Gastrocnemius medialis (tissue), 4 donors: ENCODE measurements around the gene CKAP5. TPM values are rescaled to one million over a fixed set of nuclear protein-coding genes. Genes with fewer than 3 reads are reported as not detected.
"Not testable (repeated sequence)": the region's sequence is repeated elsewhere in the genome, so short reads cannot be mapped to it uniquely, and the experiment has no call there.

Experiments
- ATAC-seq, 2 donors: fragments of 150-250 bp; one replicate each; pipeline ENCODE4 v1.9.1; 2016
- DNase-seq, 2 donors: peaks; one replicate each; pipeline ENCODE4 v3.0.0-alpha.2; 2019
- H3K27ac ChIP-seq, 4 donors: fragments of 200-600 bp; sonication (generic); 1 replicate in 1 of 4; 2 replicates in 3 of 4; pipeline ENCODE4 v1.5.1; 2016 to 2018; ENCODE audit warnings: mild to moderate bottlenecking in 2 of 4, moderate library complexity in 1 of 4
- H3K27me3 ChIP-seq, 3 donors: fragments of 200-600 bp; sonication (generic) in 2 of 3; 1 replicate in 1 of 3; 2 replicates in 2 of 3; pipeline versions ENCODE4 v1.5.1 to v1.6.0; 2016 to 2019; ENCODE audit warnings: mild to moderate bottlenecking in 1 of 3, moderate library complexity in 1 of 3
- H3K36me3 ChIP-seq, 2 donors: fragments of 200-600 bp; sonication (generic) in 1 of 2; one replicate each; pipeline ENCODE4 v1.5.1; 2017 to 2018
- H3K4me1 ChIP-seq, 2 donors: fragments of 200-600 bp; sonication (generic) in 1 of 2; one replicate each; pipeline ENCODE4 v1.5.1; 2016 to 2017; ENCODE audit warnings: mild to moderate bottlenecking in 2 of 2
- H3K4me3 ChIP-seq, 4 donors: fragments of 200-600 bp; sonication (generic) in 3 of 4; 1 replicate in 1 of 4; 2 replicates in 3 of 4; pipeline ENCODE4 v1.5.1; 2016 to 2019; ENCODE audit warnings: mild to moderate bottlenecking in 2 of 4
- H3K9me3 ChIP-seq, 3 donors: fragments of 200-600 bp; sonication (generic) in 2 of 3; 1 replicate in 1 of 3; 2 replicates in 2 of 3; pipeline ENCODE4 v1.5.1; 2016 to 2019
- POLR2A ChIP-seq, 2 donors: fragments of 450-650 bp; IDR thresholded peaks; one replicate each; pipeline ENCODE4 v1.6.1; 2017; ENCODE audit warnings: antibody characterized with exemption in 2 of 2, mild to moderate bottlenecking in 2 of 2, moderate library complexity in 2 of 2
- in situ Hi-C, 4 donors: fragments of 200-750 bp; cut with MboI; loops; one replicate each; pipeline versions ENCODE4 v1.15.0 to v1.8.0; 2017; ENCODE audit warnings: low sequenced_read_pairs in 4 of 4
- intact Hi-C: fragments of 100-400 bp; cut with DNase I; formaldehyde crosslinking; loops from one replicate; pipeline ENCODE4 v1.15.1; 2023; ENCODE audit warnings: low total_unique reads
- total RNA-seq, 4 donors: library from RNA; depleted of rRNA; stranded (reverse); fragments of >200 nt; gene quantifications; one replicate each; pipeline versions ENCODE4 v1.1.0 to v1.2.3, GENCODE V29; 2016
- TF ChIP-seq, protein P1 (sequence below), 5 experiments: fragments of 450-650 bp in 3 of 5; fragments of 200-600 bp in 2 of 5; sonication (generic) in 2 of 5; IDR thresholded peaks in 4 of 5; conservative IDR thresholded peaks in 1 of 5; 1 replicate in 4 of 5; 2 replicates in 1 of 5; pipeline ENCODE4 v1.5.1; 2016 to 2019; ENCODE audit warnings: antibody characterized with exemption in 5 of 5, mild to moderate bottlenecking in 3 of 5, moderate library complexity in 3 of 5

The CKAP5 gene
- total RNA-seq, 4 donors from 2014 or later, result 43.6 to 89.6 (median 65.0) TPM

DNA sequence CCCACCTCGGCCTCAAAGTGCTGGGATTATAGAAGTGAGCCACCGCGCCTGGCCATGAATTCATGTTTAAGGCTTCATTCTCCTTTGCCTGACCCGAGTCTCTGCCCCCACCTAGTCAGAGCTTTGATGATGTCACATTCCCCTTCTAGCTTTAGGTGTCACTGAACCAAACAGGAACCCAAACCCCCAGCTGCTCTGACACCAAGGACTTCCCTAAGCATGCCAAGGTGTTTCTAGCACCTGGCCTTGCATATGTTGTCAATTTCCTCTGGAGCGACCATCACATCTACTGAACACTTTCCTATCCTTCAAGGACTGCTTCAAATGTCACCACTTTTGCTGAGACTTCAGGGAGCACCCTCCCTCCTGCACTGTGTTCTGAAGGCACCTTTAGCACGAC is 124.8 kb downstream of the CKAP5 start:
- H3K9me3 ChIP-seq, result no peaks in the 10 kb centered on the region
- TF ChIP-seq, protein P1, sequence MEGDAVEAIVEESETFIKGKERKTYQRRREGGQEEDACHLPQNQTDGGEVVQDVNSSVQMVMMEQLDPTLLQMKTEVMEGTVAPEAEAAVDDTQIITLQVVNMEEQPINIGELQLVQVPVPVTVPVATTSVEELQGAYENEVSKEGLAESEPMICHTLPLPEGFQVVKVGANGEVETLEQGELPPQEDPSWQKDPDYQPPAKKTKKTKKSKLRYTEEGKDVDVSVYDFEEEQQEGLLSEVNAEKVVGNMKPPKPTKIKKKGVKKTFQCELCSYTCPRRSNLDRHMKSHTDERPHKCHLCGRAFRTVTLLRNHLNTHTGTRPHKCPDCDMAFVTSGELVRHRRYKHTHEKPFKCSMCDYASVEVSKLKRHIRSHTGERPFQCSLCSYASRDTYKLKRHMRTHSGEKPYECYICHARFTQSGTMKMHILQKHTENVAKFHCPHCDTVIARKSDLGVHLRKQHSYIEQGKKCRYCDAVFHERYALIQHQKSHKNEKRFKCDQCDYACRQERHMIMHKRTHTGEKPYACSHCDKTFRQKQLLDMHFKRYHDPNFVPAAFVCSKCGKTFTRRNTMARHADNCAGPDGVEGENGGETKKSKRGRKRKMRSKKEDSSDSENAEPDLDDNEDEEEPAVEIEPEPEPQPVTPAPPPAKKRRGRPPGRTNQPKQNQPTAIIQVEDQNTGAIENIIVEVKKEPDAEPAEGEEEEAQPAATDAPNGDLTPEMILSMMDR (IDR thresholded peaks at IDR 0.05 in 4 of 5, conservative IDR thresholded peaks at IDR 0.05 in 1 of 5), result no peak
- TF ChIP-seq POLR2A (IDR thresholded peaks at IDR 0.05), result no peak
- H3K4me3 ChIP-seq, result no peak overlapping the region
- no peak overlapping the region for H3K27ac ChIP-seq
- no peaks in the 10 kb centered on the region for H3K4me1 ChIP-seq
- intact Hi-C loops, result no loop called here
- DNase-seq (no peak), ATAC-seq (no peak)
- no peaks in the 10 kb centered on the region for H3K36me3 ChIP-seq
- in situ Hi-C loops, result no loop called here
- H3K27me3 ChIP-seq, result no peaks in the 10 kb centered on the region

DNA sequence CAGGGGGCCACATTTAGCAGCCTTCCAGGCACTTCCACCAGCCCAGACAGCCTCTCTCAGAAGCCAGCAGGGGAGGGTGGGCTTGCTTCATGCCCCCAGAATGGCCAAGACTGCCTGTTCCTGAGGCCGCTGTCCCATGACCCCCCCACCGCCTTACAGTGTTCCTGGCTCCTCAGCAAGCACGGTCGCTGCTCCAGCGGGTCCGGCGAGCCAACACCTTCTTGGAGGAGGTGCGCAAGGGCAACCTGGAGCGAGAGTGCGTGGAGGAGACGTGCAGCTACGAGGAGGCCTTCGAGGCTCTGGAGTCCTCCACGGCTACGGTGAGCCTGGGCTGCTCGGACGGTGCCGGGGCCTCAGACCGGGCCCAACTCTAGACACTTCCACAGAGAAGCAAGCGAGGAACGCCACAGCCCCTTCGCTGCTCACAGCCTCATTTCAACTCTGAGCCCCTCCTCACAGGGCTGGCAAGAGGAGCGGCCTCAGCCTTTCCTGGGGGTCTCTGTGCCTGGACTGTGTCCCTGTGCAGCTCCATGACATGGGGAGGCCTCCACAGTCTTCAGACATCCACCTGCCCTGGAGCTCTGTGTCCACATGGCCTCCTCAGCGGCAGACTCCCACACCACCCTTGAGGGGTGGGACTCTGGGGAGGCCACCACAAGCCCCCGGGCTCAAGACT is 126.4 kb downstream of the CKAP5 start:
- DNase-seq (no peak), ATAC-seq (no peak)
- Histone ChIP-seq H3K4me1 (peaks cover 0 to 4% of the 10 kb centered on the region in 2 donors), H3K9me3 (no peaks in the 10 kb centered on the region), H3K27me3 (no peaks in the 10 kb centered on the region), H3K4me3 (no peak overlapping the region), H3K36me3 (no peaks in the 10 kb centered on the region), H3K27ac (no peak overlapping the region)
- intact Hi-C loops, result no loop called here
- in situ Hi-C loops, result no loop called here
- no peak for TF ChIP-seq POLR2A (IDR thresholded peaks at IDR 0.05)
- TF ChIP-seq, protein P1 (IDR thresholded peaks at IDR 0.05 in 4 of 5, conservative IDR thresholded peaks at IDR 0.05 in 1 of 5), result no peak

DNA sequence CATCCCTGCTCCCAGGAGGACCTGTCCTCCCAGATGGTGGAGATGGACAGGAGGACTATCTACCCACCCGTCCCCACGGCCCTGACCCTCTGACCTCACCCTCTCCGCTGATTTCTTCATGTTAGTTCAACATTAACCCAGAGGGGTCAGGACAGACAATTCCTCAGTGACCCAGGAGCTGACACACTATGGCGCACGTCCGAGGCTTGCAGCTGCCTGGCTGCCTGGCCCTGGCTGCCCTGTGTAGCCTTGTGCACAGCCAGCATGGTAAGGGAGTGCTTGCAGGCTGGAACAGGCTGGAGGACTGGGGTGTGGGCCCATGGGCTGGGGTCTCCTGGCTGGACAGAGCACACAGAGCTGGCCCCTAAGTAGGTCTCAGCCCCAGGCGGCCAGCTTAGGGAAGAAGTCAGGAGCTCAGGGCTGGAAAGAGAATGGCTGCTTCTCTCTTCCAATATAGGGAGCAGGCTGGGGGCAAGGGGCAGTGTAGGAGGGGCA is 127.0 kb downstream of the CKAP5 start, which contains the start of gene F2:
F2 (plus strand) TSS at position 166 of the 495 bp plus-strand sequence; CDS start at position 189, 23 bp downstream.
- in situ Hi-C loops, result no loop called here
- DNase-seq (no peak), ATAC-seq (no peak)

DNA sequence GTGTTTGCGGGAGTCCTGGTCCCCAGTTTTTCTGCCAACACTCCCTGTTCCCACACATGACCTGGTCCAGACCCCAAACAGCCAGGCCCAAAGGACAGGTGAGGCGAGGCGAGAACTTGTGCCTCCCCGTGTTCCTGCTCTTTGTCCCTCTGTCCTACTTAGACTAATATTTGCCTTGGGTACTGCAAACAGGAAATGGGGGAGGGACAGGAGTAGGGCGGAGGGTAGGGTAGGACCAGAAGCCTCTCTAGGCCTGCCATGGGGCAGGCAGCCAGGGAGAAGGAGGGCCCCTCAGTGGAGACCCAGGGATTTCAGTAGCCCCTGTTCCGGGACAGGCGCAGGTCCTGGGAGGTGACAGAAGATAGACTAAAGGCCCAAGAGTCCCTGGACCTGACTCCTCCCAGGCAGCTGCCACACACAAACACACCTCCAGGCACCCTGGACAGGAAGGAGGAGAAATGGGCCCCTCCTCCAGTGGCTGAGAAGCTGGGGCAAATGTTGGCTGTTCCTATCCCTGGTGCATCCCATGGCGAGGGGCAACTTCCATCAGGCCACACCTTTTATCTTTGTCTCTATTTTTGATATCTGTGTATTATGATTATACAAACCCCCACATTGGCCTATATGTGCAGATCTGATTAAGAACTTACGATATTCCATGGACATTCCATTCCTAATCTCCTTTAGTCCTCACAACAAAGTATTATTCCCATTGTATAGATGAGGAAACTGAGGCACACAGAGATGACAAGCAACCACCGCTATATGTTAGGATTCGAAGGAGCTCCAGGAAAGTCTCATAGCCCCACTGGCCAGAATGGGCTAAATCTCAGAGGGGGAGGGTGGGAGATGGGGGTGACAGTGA is 127.7 kb downstream of the CKAP5 start:
- ATAC-seq (no peak), DNase-seq (no peak)
- no peaks in the 10 kb centered on the region for H3K36me3 ChIP-seq
- H3K27me3 ChIP-seq, result no peaks in the 10 kb centered on the region
- no peak overlapping the region for H3K4me3 ChIP-seq
- H3K4me1 ChIP-seq, result peaks cover 2 to 15% of the 10 kb centered on the region in 2 donors
- TF ChIP-seq, protein P1 (IDR thresholded peaks at IDR 0.05 in 4 of 5, conservative IDR thresholded peaks at IDR 0.05 in 1 of 5), result no peak
- no peak for TF ChIP-seq POLR2A (IDR thresholded peaks at IDR 0.05)
- in situ Hi-C loops (no loop called here), intact Hi-C loops (no loop called here)
- H3K9me3 ChIP-seq, result no peaks in the 10 kb centered on the region
- no peak overlapping the region for H3K27ac ChIP-seq

More for the DNA sequence above, 127.0 kb downstream of the CKAP5 start, which contains the start of gene F2:
- Histone ChIP-seq H3K27ac (no peak within 1 kb of the TSS), H3K27me3 (no peaks in the 10 kb centered on the region), H3K9me3 (no peaks in the 10 kb centered on the region), H3K36me3 (no peaks in the 10 kb centered on the region), H3K4me1 (peaks cover 0 to 10% of the 10 kb centered on the region in 2 donors), H3K4me3 (no peak within 1 kb of the TSS)
- TF ChIP-seq, protein P1 (IDR thresholded peaks at IDR 0.05 in 4 of 5, conservative IDR thresholded peaks at IDR 0.05 in 1 of 5), result no peak
- TF ChIP-seq POLR2A (IDR thresholded peaks at IDR 0.05), result no peak
- intact Hi-C loops, result no loop called here

DNA sequence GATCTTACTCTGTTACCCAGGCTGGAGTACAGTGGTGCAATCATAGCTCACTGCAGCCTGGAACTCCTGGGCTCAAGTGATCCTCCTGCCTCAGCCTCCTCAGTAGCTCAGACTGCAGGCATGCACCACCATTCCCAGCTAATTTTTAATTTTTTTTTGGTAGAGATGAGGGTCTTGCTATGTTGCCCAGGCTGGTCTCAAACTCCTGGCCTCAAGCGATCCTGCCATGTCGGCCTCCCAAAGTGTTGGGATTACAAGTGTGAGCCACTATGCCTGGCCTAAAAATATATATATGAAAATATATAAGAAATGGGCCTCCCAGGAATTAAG is 128.3 kb downstream of the CKAP5 start:
- in situ Hi-C loops, intact Hi-C loops: not testable (repeated sequence)

More for the DNA sequence above, 128.3 kb downstream of the CKAP5 start:
- ATAC-seq, H3K27ac ChIP-seq, H3K27me3 ChIP-seq, H3K4me3 ChIP-seq, DNase-seq, H3K9me3 ChIP-seq, H3K36me3 ChIP-seq: not testable (repeated sequence)
- peaks cover 4 to 21% of the 10 kb centered on the region in 2 donors for H3K4me1 ChIP-seq
